Stimulated activated CD8-positive, alpha-beta memory T cell treated with anti-CD3 and anti-CD28 coated beads, Interleukin-4, amount 100 ng/mL, for 1 hour (primary cell): ENCODE measurements around the gene STAT3.
"Not testable (repeated sequence)": the region's sequence is repeated elsewhere in the genome, so short reads cannot be mapped to it uniquely, and the experiment has no call there.

Source experiments
- DNase-seq, 2 donors: peaks; one replicate each; pipeline ENCODE4 v3.0.0-alpha.2; 2020; ENCODE audit warnings: low read depth in 2 of 2, low spot score in 1 of 2

The STAT3 gene

DNA sequence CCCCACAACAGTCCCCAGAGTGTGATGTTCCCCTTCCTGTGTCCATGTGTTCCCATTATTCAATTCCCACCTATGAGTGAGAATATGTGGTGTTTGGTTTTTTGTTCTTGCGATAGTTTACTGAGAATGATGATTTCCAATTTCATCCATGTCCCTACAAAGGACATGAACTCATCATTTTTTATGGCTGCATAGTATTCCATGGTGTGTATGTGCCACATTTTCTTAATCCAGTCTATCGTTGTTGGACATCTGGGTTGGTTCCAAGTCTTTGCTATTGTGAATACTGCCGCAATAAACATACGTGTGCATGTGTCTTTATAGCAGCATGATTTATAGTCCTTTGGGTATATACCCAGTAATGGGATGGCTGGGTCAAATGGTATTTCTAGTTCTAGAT lies 123.9 kb downstream of the STAT3 start:
- DNase-seq, result not testable (repeated sequence)
